Measurements from ENCODE around the gene GNB3. TPM values are rescaled to one million over a fixed set of nuclear protein-coding genes. Genes with fewer than 3 reads are reported as not detected.

The GNB3 gene
- total and polyA plus RNA-seq, 3 experiments from 2014 or later = 0.48 to 0.78 TPM; not detected in 1

GRCh38 chr12:6854036-6854435, 13.3 kb downstream of the GNB3 start:
- CTCF ChIA-PET = interaction anchor here (1.3 to 12.8 kb wide), 4 partner anchors 16 to 253 kb away, joined by 3 to 128 read pairs (median 52); partner anchors contain the start of genes SPSB2 and TPI1
- Histone ChIP-seq H3K36me3 (ENCODE audit: insufficient read depth, low read length) (peaks cover 34% of the 10 kb centered on the region), H3K27me3 (ENCODE audit: insufficient read depth, low read length, poor library complexity, severe bottlenecking) (no peaks in the 10 kb centered on the region), H3K27ac (ENCODE audit: low read depth, low read length) (no peak overlapping the region), H3K9me3 (ENCODE audit: low read length) (no peaks in the 10 kb centered on the region), H3K4me3 (ENCODE audit: low read length) (no peak overlapping the region), H3K4me1 (ENCODE audit: insufficient read depth, low read length) (peaks cover 18% of the 10 kb centered on the region)
- Mint-ChIP-seq H3K4me3 (peak overlapping the region in 1 of 7 donors; percentile 24), H3K27me3 (no peaks in the 10 kb centered on the region), H3K9me3 (no peaks in the 10 kb centered on the region), H3K4me1 (peaks cover 20 to 41% (median 23%) of the 10 kb centered on the region in 3 donors), H3K27ac (peak overlapping the region in 4 of 8 donors; percentile 43 to 99 (median 76)), H3K36me3 (peaks cover 8 to 54% (median 10%) of the 10 kb centered on the region in 3 donors)
- DNase-seq = no peak
- POLR2A ChIA-PET = interaction anchor here (3.2 to 5.2 kb wide), 2 partner anchors 14 to 19 kb away, joined by 36 to 46 read pairs; partner anchors contain the start of genes SPSB2 and TPI1

GRCh38 chr12:6855322-6855721, 14.6 kb downstream of the GNB3 start:
- no peak overlapping the region for H3K27ac ChIP-seq (ENCODE audit: low read depth, low read length)
- H3K36me3 Mint-ChIP-seq = peaks cover 8 to 66% (median 11%) of the 10 kb centered on the region in 3 donors
- peaks cover 18% of the 10 kb centered on the region for H3K4me1 ChIP-seq (ENCODE audit: insufficient read depth, low read length)
- peaks cover 41% of the 10 kb centered on the region for H3K36me3 ChIP-seq (ENCODE audit: insufficient read depth, low read length)
- H3K4me1 Mint-ChIP-seq = peaks cover 20 to 37% (median 23%) of the 10 kb centered on the region in 3 donors
- no peak overlapping the region for H3K4me3 ChIP-seq (ENCODE audit: low read length)
- H3K27me3 ChIP-seq (ENCODE audit: insufficient read depth, low read length, poor library complexity, severe bottlenecking) = no peaks in the 10 kb centered on the region
- no peak for DNase-seq
- H3K9me3 ChIP-seq (ENCODE audit: low read length) = no peaks in the 10 kb centered on the region
- H3K9me3 Mint-ChIP-seq = no peaks in the 10 kb centered on the region
- no peak overlapping the region for H3K27ac Mint-ChIP-seq
- H3K27me3 Mint-ChIP-seq = no peaks in the 10 kb centered on the region
- ChIA-PET POLR2A (interaction anchor here (5.2 kb wide), 1 partner anchor 12 kb away, joined by 36 read pairs; the partner anchor contains the start of gene TPI1), CTCF (interaction anchor here (0.6 to 12.8 kb wide), 5 partner anchors 9 to 252 kb away, joined by 3 to 128 read pairs (median 4); partner anchors contain the start of genes SPSB2 and TPI1)
- peak overlapping the region in 1 of 7 donors; percentile 40 for H3K4me3 Mint-ChIP-seq

- Mint-ChIP-seq H3K4me3 (no peak overlapping the region), H3K36me3 (peaks cover 14 to 86% (median 14%) of the 10 kb centered on the region in 3 donors), H3K9me3 (no peaks in the 10 kb centered on the region), H3K27ac (no peak overlapping the region), H3K27me3 (no peaks in the 10 kb centered on the region), H3K4me1 (peaks cover 6 to 16% (median 8%) of the 10 kb centered on the region in 3 donors)
- Histone ChIP-seq H3K4me1 (ENCODE audit: insufficient read depth, low read length) (peaks cover 7% of the 10 kb centered on the region), H3K36me3 (ENCODE audit: insufficient read depth, low read length) (peaks cover 72% of the 10 kb centered on the region), H3K27me3 (ENCODE audit: insufficient read depth, low read length, poor library complexity, severe bottlenecking) (no peaks in the 10 kb centered on the region), H3K9me3 (ENCODE audit: low read length) (no peaks in the 10 kb centered on the region), H3K27ac (ENCODE audit: low read depth, low read length) (no peak overlapping the region), H3K4me3 (ENCODE audit: low read length) (no peak overlapping the region)
- POLR2A ChIA-PET = no interaction called here
- CTCF ChIA-PET = interaction anchor here (1.2 to 3.7 kb wide), 2 partner anchors 14 to 106 kb away, joined by 3 to 13 read pairs; partner anchors contain the start of genes MLF2 and SPSB2
- DNase-seq = no peak
These were observed 18.1 kb downstream of the GNB3 start for GRCh38 chr12:6858799-6859198.

GRCh38 chr12:6860116-6860515, 19.4 kb downstream of the GNB3 start:
- DNase-seq = no peak
- Mint-ChIP-seq H3K4me3 (peak overlapping the region in 1 of 7 donors; percentile 20), H3K27me3 (no peaks in the 10 kb centered on the region), H3K9me3 (no peaks in the 10 kb centered on the region), H3K27ac (peak overlapping the region in 1 of 8 donors; percentile 4), H3K4me1 (peaks cover 0 to 4% (median 3%) of the 10 kb centered on the region in 3 donors), H3K36me3 (peaks cover 16 to 92% (median 19%) of the 10 kb centered on the region in 3 donors)
- Histone ChIP-seq H3K9me3 (ENCODE audit: low read length) (no peaks in the 10 kb centered on the region), H3K4me3 (ENCODE audit: low read length) (no peak overlapping the region), H3K4me1 (ENCODE audit: insufficient read depth, low read length) (peaks cover under 1% of the 10 kb centered on the region), H3K27ac (ENCODE audit: low read depth, low read length) (no peak overlapping the region), H3K36me3 (ENCODE audit: insufficient read depth, low read length) (peaks cover 78% of the 10 kb centered on the region), H3K27me3 (ENCODE audit: insufficient read depth, low read length, poor library complexity, severe bottlenecking) (no peaks in the 10 kb centered on the region)
- ChIA-PET CTCF (interaction anchor here (1.5 to 3.7 kb wide), 3 partner anchors 8 to 158 kb away, joined by 3 to 13 read pairs (median 9); partner anchors contain the start of genes LPCAT3, SPSB2 and USP5), POLR2A (no interaction called here)

GRCh38 chr12:6860942-6861341, 20.2 kb downstream of the GNB3 start:
- no peak for DNase-seq
- peaks cover 16 to 93% (median 19%) of the 10 kb centered on the region in 3 donors for H3K36me3 Mint-ChIP-seq
- H3K4me1 Mint-ChIP-seq = peaks cover 0 to 5% (median 3%) of the 10 kb centered on the region in 3 donors
- Histone ChIP-seq H3K36me3 (ENCODE audit: insufficient read depth, low read length) (peaks cover 75% of the 10 kb centered on the region), H3K9me3 (ENCODE audit: low read length) (no peaks in the 10 kb centered on the region), H3K27ac (ENCODE audit: low read depth, low read length) (no peak overlapping the region), H3K4me3 (ENCODE audit: low read length) (no peak overlapping the region), H3K4me1 (ENCODE audit: insufficient read depth, low read length) (no peaks in the 10 kb centered on the region), H3K27me3 (ENCODE audit: insufficient read depth, low read length, poor library complexity, severe bottlenecking) (no peaks in the 10 kb centered on the region)
- H3K27me3 Mint-ChIP-seq = no peaks in the 10 kb centered on the region
- ChIA-PET CTCF (interaction anchor here (1.4 to 3.7 kb wide), 4 partner anchors 8 to 157 kb away, joined by 3 to 13 read pairs (median 7); partner anchors contain the start of genes LPCAT3, SPSB2 and USP5), POLR2A (interaction anchor here (1.2 kb wide), 2 partner anchors 9 to 12 kb away, joined by 4 to 5 read pairs; partner anchors contain the start of genes SPSB2 and USP5)
- H3K4me3 Mint-ChIP-seq = no peak overlapping the region
- H3K9me3 Mint-ChIP-seq = no peaks in the 10 kb centered on the region
- H3K27ac Mint-ChIP-seq = no peak overlapping the region

GRCh38 chr12:6861391-6861790, 20.7 kb downstream of the GNB3 start:
- DNase-seq = no peak
- peaks cover 71% of the 10 kb centered on the region for H3K36me3 ChIP-seq (ENCODE audit: insufficient read depth, low read length)
- no peak overlapping the region for H3K4me3 ChIP-seq (ENCODE audit: low read length)
- CTCF ChIA-PET = interaction anchor here (1.4 to 3.7 kb wide), 4 partner anchors 8 to 157 kb away, joined by 3 to 13 read pairs (median 7); partner anchors contain the start of genes LPCAT3, SPSB2 and USP5
- no peak overlapping the region for H3K4me3 Mint-ChIP-seq
- H3K27me3 ChIP-seq (ENCODE audit: insufficient read depth, low read length, poor library complexity, severe bottlenecking) = no peaks in the 10 kb centered on the region
- no peaks in the 10 kb centered on the region for H3K4me1 ChIP-seq (ENCODE audit: insufficient read depth, low read length)
- H3K27me3 Mint-ChIP-seq = no peaks in the 10 kb centered on the region
- H3K27ac Mint-ChIP-seq = no peak overlapping the region
- no peak overlapping the region for H3K27ac ChIP-seq (ENCODE audit: low read depth, low read length)
- H3K9me3 Mint-ChIP-seq = no peaks in the 10 kb centered on the region
- H3K4me1 Mint-ChIP-seq = peaks cover 0 to 5% (median 3%) of the 10 kb centered on the region in 3 donors
- H3K9me3 ChIP-seq (ENCODE audit: low read length) = no peaks in the 10 kb centered on the region
- peaks cover 16 to 89% (median 19%) of the 10 kb centered on the region in 3 donors for H3K36me3 Mint-ChIP-seq
- POLR2A ChIA-PET = interaction anchor here (0.6 to 1.2 kb wide), 3 partner anchors 9 to 64 kb away, joined by 3 to 5 read pairs (median 4); partner anchors contain the start of genes SPSB2 and USP5

GRCh38 chr12:6863033-6863432, 22.3 kb downstream of the GNB3 start:
- no peak overlapping the region for H3K27ac ChIP-seq (ENCODE audit: low read depth, low read length)
- Mint-ChIP-seq H3K36me3 (peaks cover 6 to 78% (median 10%) of the 10 kb centered on the region in 3 donors), H3K4me1 (peaks cover 1 to 11% (median 8%) of the 10 kb centered on the region in 3 donors), H3K27me3 (no peaks in the 10 kb centered on the region), H3K27ac (no peak overlapping the region), H3K9me3 (no peaks in the 10 kb centered on the region), H3K4me3 (no peak overlapping the region)
- POLR2A ChIA-PET = interaction anchor here (3.2 kb wide), 1 partner anchor 11 kb away, joined by 19 read pairs; the partner anchor contains the start of gene USP5
- H3K4me1 ChIP-seq (ENCODE audit: insufficient read depth, low read length) = no peaks in the 10 kb centered on the region
- DNase-seq = no peak
- H3K27me3 ChIP-seq (ENCODE audit: insufficient read depth, low read length, poor library complexity, severe bottlenecking) = no peaks in the 10 kb centered on the region
- no peak overlapping the region for H3K4me3 ChIP-seq (ENCODE audit: low read length)
- H3K9me3 ChIP-seq (ENCODE audit: low read length) = no peaks in the 10 kb centered on the region
- H3K36me3 ChIP-seq (ENCODE audit: insufficient read depth, low read length) = peaks cover 54% of the 10 kb centered on the region
- CTCF ChIA-PET = interaction anchor here (2.8 kb wide), 1 partner anchor 10 kb away, joined by 12 read pairs; the partner anchor contains the start of gene SPSB2

Measured in CD8-positive, alpha-beta memory T cell (primary cell).